Hepatocyte (in vitro differentiated cells): ENCODE measurements around the gene ETF1.

Source experiments
- CTCF ChIP-seq: fragments of 200-600 bp; sonication (generic); IDR thresholded peaks from 2 replicates; pipeline ENCODE4 v1.5.1; 2016; ENCODE audit warnings: antibody characterized with exemption, mild to moderate bottlenecking; ENCODE audit not compliant: poor library complexity
- EZH2 ChIP-seq: fragments of 200-600 bp; sonication (generic); IDR thresholded peaks from 2 replicates; pipeline ENCODE4 v1.6.1; 2016; ENCODE audit warnings: antibody characterized with exemption, mild to moderate bottlenecking, borderline replicate concordance
- EZH2phosphoT487 ChIP-seq: fragments of 200-600 bp; sonication (generic); IDR thresholded peaks from one replicate; pipeline ENCODE4 v1.6.1; 2018; ENCODE audit warnings: antibody characterized with exemption, mild to moderate bottlenecking, low read depth, moderate library complexity; ENCODE audit not compliant: unreplicated experiment, severe bottlenecking

GRCh38 chr5:138457531-138458275, 85.3 kb downstream of the ETF1 start:
- TF ChIP-seq CTCF, result no peak
- TF ChIP-seq EZH2phosphoT487, result no peak
- TF ChIP-seq EZH2, result no peak
